Smooth muscle cell (in vitro differentiated cells): ENCODE results near the gene SAA1. TPM values are rescaled to one million over a fixed set of nuclear protein-coding genes. Genes with fewer than 3 reads are reported as not detected.

ENCODE experiments used
- DNase-seq: peaks from one replicate; lab custom pipeline; 2025; ENCODE audit not compliant: unreplicated experiment; lab: John Stamatoyannopoulos, UW
- H2AFZ ChIP-seq: fragments of 200-600 bp; sonication (generic); 2 replicates; pipeline ENCODE4 v1.6.0; 2016; ENCODE audit warnings: antibody characterized with exemption, low read depth, mild to moderate bottlenecking
- H3F3A ChIP-seq: fragments of 200-600 bp; sonication (generic); 2 replicates; pipeline ENCODE4 v1.6.0; 2017; ENCODE audit warnings: antibody characterized with exemption, low read depth
- H3K27ac ChIP-seq: fragments of 200-600 bp; sonication (generic); 2 replicates; pipeline ENCODE4 v1.5.1; 2016; ENCODE audit warnings: low read depth, mild to moderate bottlenecking
- H3K27me3 ChIP-seq: fragments of 200-600 bp; sonication (generic); 2 replicates; pipeline ENCODE4 v1.6.1; 2016; ENCODE audit warnings: low read depth, mild to moderate bottlenecking
- H3K36me3 ChIP-seq: fragments of 200-600 bp; sonication (generic); 2 replicates; pipeline ENCODE4 v1.5.1; 2016; ENCODE audit warnings: low read depth
- H3K4me1 ChIP-seq: fragments of 200-600 bp; sonication (generic); 2 replicates; pipeline ENCODE4 v1.5.1; 2016; ENCODE audit warnings: low read depth
- H3K4me2 ChIP-seq: fragments of 200-600 bp; sonication (generic); 2 replicates; pipeline ENCODE4 v1.6.0; 2016; ENCODE audit warnings: mild to moderate bottlenecking
- H3K4me3 ChIP-seq: fragments of 200-600 bp; sonication (generic); 2 replicates; pipeline ENCODE4 v1.5.1; 2016; ENCODE audit warnings: mild to moderate bottlenecking
- H3K79me2 ChIP-seq: fragments of 200-600 bp; sonication (generic); 2 replicates; pipeline ENCODE4 v1.6.0; 2016; ENCODE audit warnings: low read depth, mild to moderate bottlenecking
- H3K9ac ChIP-seq: fragments of 200-600 bp; sonication (generic); 2 replicates; pipeline ENCODE4 v1.6.0; 2016; ENCODE audit warnings: low read depth
- H3K9me3 ChIP-seq: fragments of 200-600 bp; sonication (generic); replicated peaks from 2 replicates; pipeline ENCODE4 v1.5.1; 2016; ENCODE audit warnings: low read depth
- H4K20me1 ChIP-seq: fragments of 200-600 bp; sonication (generic); 2 replicates; pipeline ENCODE4 v1.6.0; 2016; ENCODE audit warnings: low read depth
- WGBS: methylation state at CpG from one replicate; pipeline ENCODE4 v1.1.7; 2016; ENCODE audit warnings: low lambda C conversion rate; 5-methylcytosine and 5-hydroxymethylcytosine counted together
- polyA plus RNA-seq: library from polyadenylated mRNA; unstranded; fragments of >200 nt; fragmentation: Nextera tagmentation; extraction: Ambion mirVana; gene quantifications from 2 replicates; pipeline ENCODE4 v1.2.1, GENCODE V29; 2016
- total RNA-seq: library from RNA; depleted of rRNA; stranded (reverse); fragments of >200 nt; gene quantifications from 2 replicates; pipeline ENCODE4 v1.2.3, GENCODE V29; 2014
- TF ChIP-seq, protein P1 (sequence below): fragments of 200-600 bp; sonication (generic); IDR thresholded peaks from 2 replicates; pipeline ENCODE4 v1.5.1; 2017; ENCODE audit warnings: borderline replicate concordance, mild to moderate bottlenecking, antibody characterized with exemption; ENCODE audit not compliant: insufficient read depth, poor library complexity, severe bottlenecking

Gene SAA1
- total and polyA plus RNA-seq, 2 experiments from 2014 or later: 1.2 TPM; not detected in 1

DNA sequence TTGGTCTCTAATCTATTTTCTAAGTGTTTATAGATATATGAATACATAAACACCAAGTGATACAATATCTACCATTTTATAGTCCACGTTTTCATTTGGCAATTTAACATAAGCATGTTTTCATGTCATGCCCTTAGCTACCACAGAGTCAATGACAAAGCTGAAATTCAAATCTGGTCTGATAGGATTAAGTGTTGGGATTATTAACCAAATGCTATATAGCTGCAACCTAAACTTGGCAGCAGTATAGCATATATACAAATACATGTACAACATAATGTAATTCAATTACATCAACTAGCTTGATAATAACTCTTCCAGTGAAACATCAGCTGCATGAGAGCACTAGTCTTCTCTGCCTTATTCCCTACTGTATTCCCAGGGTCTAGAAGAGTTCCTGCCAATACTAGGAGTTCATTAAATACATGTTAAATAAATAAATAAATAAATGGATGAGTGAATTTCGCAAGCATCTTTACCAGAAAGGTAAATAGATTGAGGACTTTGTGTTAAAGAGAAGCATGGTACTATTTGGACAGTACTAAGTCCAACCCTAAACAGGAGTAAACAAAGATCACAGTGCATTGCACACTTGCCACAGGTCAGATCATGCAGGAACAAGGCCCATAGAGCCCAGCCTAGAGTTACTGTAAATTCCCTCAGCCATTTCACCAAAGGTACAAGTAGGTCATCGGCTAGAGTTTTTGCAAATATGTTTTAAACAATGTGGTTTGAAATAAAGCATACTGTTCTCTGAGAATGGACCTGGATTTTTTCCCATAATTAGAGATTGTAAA lies 42.3 kb upstream of the SAA1 start:
- no peaks in the 10 kb centered on the region for H3F3A ChIP-seq
- H3K9me3 ChIP-seq: no peaks in the 10 kb centered on the region
- H2AFZ ChIP-seq: no peak overlapping the region
- H3K27ac ChIP-seq: no peak overlapping the region
- TF ChIP-seq, protein P1, sequence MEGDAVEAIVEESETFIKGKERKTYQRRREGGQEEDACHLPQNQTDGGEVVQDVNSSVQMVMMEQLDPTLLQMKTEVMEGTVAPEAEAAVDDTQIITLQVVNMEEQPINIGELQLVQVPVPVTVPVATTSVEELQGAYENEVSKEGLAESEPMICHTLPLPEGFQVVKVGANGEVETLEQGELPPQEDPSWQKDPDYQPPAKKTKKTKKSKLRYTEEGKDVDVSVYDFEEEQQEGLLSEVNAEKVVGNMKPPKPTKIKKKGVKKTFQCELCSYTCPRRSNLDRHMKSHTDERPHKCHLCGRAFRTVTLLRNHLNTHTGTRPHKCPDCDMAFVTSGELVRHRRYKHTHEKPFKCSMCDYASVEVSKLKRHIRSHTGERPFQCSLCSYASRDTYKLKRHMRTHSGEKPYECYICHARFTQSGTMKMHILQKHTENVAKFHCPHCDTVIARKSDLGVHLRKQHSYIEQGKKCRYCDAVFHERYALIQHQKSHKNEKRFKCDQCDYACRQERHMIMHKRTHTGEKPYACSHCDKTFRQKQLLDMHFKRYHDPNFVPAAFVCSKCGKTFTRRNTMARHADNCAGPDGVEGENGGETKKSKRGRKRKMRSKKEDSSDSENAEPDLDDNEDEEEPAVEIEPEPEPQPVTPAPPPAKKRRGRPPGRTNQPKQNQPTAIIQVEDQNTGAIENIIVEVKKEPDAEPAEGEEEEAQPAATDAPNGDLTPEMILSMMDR: no peak
- no peak for DNase-seq
- H3K27me3 ChIP-seq: peaks cover 6% of the 10 kb centered on the region
- WGBS: 71% methylated on average over 3 of the region's 3 CpGs
- H3K79me2 ChIP-seq: no peaks in the 10 kb centered on the region
- H3K9ac ChIP-seq: no peak overlapping the region
- H3K4me2 ChIP-seq: no peak overlapping the region
- no peaks in the 10 kb centered on the region for H3K4me1 ChIP-seq
- H3K36me3 ChIP-seq: no peaks in the 10 kb centered on the region
- no peak overlapping the region for H3K4me3 ChIP-seq
- H4K20me1 ChIP-seq: no peaks in the 10 kb centered on the region

DNA sequence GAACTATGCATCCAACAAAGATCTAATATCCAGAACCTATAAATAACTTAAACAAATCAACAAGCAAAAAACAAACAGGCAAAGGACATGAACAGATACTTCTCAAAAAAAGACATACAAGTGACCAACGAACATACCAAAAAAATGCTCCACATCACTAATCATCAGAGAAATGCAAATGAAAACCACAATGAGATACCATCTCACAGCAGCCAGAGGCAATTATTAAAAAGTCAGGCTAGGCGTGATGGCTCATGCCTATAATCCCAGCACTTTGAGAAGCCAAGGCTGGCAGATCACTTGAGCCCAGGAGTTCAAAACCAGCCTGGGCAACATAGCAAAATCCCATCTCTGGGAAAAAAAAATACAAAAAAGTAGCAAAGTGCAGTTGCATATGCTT lies 40.2 kb upstream of the SAA1 start:
- Histone ChIP-seq H2AFZ (no peak overlapping the region), H3K9me3 (no peaks in the 10 kb centered on the region), H3K4me2 (no peak overlapping the region), H3K36me3 (no peaks in the 10 kb centered on the region), H4K20me1 (no peaks in the 10 kb centered on the region), H3F3A (no peaks in the 10 kb centered on the region), H3K79me2 (no peaks in the 10 kb centered on the region), H3K27ac (no peak overlapping the region), H3K27me3 (no peaks in the 10 kb centered on the region), H3K4me3 (no peak overlapping the region), H3K9ac (no peak overlapping the region), H3K4me1 (no peaks in the 10 kb centered on the region)
- TF ChIP-seq, protein P1: no peak
- DNase-seq: no peak
- WGBS: 64% methylated on average over 2 of the region's 2 CpGs

DNA sequence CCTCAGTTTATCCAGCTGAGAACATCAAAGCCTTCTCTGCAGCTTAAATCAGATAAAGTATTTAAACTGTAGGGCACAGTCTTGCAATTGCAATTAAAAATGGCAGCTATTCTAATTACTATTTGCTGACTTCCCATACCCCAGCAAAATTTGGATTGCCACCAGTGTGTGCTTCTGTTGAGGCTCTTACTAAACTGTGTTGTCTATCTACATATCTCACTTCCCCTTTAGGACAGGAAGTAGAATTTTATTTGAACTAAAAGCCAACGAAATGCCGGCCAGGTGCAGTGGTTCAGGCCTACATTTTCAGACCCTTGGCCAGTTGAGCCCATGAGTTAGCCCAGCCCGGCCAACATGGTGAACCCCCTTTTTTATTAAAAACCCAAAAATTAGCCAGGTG lies 36.6 kb upstream of the SAA1 start:
- H3K4me1 ChIP-seq: no peaks in the 10 kb centered on the region
- no peaks in the 10 kb centered on the region for H3K27me3 ChIP-seq
- no peak overlapping the region for H3K4me2 ChIP-seq
- H3K36me3 ChIP-seq: no peaks in the 10 kb centered on the region
- 89% methylated on average over 3 of the region's 3 CpGs for WGBS
- H3K9ac ChIP-seq: no peak overlapping the region
- no peaks in the 10 kb centered on the region for H3K79me2 ChIP-seq
- no peaks in the 10 kb centered on the region for H3K9me3 ChIP-seq
- H2AFZ ChIP-seq: no peak overlapping the region
- H4K20me1 ChIP-seq: no peaks in the 10 kb centered on the region
- H3F3A ChIP-seq: no peaks in the 10 kb centered on the region
- H3K4me3 ChIP-seq: no peak overlapping the region
- TF ChIP-seq, protein P1: no peak
- no peak for DNase-seq
- no peak overlapping the region for H3K27ac ChIP-seq

DNA sequence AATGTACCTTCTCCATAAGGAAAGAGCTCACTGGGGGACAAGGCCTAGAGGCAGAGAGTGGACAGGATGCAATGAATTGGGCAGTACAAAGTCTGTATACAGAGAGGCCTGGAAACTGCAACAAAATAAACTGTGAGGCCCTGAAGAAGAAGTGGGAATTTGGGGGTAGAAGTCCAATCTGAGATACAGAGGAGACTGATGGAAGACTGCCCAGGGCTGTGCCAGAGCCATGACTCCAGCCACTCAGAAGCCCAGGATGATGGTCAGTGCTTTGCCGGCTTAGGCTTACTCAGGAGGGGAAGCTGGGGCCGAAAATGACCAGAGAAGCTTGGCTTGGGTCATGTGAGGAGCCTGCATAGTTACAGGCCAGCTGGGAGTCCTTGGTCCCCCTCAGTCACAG lies 35.2 kb upstream of the SAA1 start:
- Histone ChIP-seq H3K9ac (no peak overlapping the region), H2AFZ (no peak overlapping the region), H3K79me2 (no peaks in the 10 kb centered on the region), H3F3A (no peaks in the 10 kb centered on the region), H3K27me3 (no peaks in the 10 kb centered on the region), H3K4me2 (no peak overlapping the region), H4K20me1 (no peaks in the 10 kb centered on the region), H3K9me3 (no peaks in the 10 kb centered on the region), H3K4me3 (no peak overlapping the region), H3K4me1 (no peaks in the 10 kb centered on the region), H3K27ac (no peak overlapping the region), H3K36me3 (no peaks in the 10 kb centered on the region)
- TF ChIP-seq, protein P1: no peak
- 88% methylated on average over 2 of the region's 2 CpGs for WGBS
- DNase-seq: no peak
